GM21515 (cell line): Measurements from ENCODE around the gene HEATR3.

Experiments
- ATAC-seq: cut with Tn5 transposase; IDR thresholded peaks from one replicate; pipeline ENCODE4 v1.9.1; 2021; ENCODE audit not compliant: unreplicated experiment

HEATR3 gene

GRCh38 chr16:50050802-50051201 lies 15.0 kb upstream of the HEATR3 start:
- no peak for ATAC-seq

GRCh38 chr16:50056226-50056625 lies 9.5 kb upstream of the HEATR3 start:
- no peak for ATAC-seq

GRCh38 chr16:50058091-50058771 lies 7.5 kb upstream of the HEATR3 start:
- ATAC-seq: no peak

GRCh38 chr16:50059111-50059510 lies 6.7 kb upstream of the HEATR3 start:
- ATAC-seq: no peak

GRCh38 chr16:50059669-50060068 lies 6.1 kb upstream of the HEATR3 start:
- no peak for ATAC-seq

- ATAC-seq: no peak
These were observed 4.4 kb upstream of the HEATR3 start for GRCh38 chr16:50061326-50061725.

GRCh38 chr16:50065241-50065623 lies 538 bp upstream of the HEATR3 start:
- no peak for ATAC-seq

GRCh38 chr16:50066482-50067289 lies 916 bp downstream of the HEATR3 start:
- no peak for ATAC-seq

- no peak for ATAC-seq
These were observed 1.6 kb downstream of the HEATR3 start for GRCh38 chr16:50067290-50067853.

- no peak for ATAC-seq
These were observed 2.8 kb downstream of the HEATR3 start for GRCh38 chr16:50068550-50068949.

GRCh38 chr16:50069060-50069459 lies 3.3 kb downstream of the HEATR3 start:
- no peak for ATAC-seq

- ATAC-seq: no peak
These were observed 5.4 kb downstream of the HEATR3 start for GRCh38 chr16:50071075-50071671.

GRCh38 chr16:50072730-50073129 lies 7.0 kb downstream of the HEATR3 start:
- no peak for ATAC-seq

- no peak for ATAC-seq
These were observed 13.8 kb downstream of the HEATR3 start for GRCh38 chr16:50079397-50080140.

- ATAC-seq: no peak
These were observed 15.8 kb downstream of the HEATR3 start for GRCh38 chr16:50081428-50082018.

GRCh38 chr16:50083996-50084395 lies 18.2 kb downstream of the HEATR3 start:
- ATAC-seq: no peak

- no peak for ATAC-seq
These were observed 20.4 kb downstream of the HEATR3 start for GRCh38 chr16:50086176-50086575.

- ATAC-seq: no peak
These were observed 22.5 kb downstream of the HEATR3 start for GRCh38 chr16:50088302-50088701.

GRCh38 chr16:50092891-50093290 lies 27.1 kb downstream of the HEATR3 start:
- no peak for ATAC-seq

- no peak for ATAC-seq
These were observed 28.1 kb downstream of the HEATR3 start for GRCh38 chr16:50093607-50094539.
